Activated CD4-positive, alpha-beta T cell treated with anti-CD3 and anti-CD28 coated beads, Interleukin-2, Interleukin-6, amounts not matched to agents 100 ng/mL and 50 ng/mL, durations not matched to agents 16 hours and 8 hours (primary cell): ENCODE measurements around the gene KLHDC1.
"Not testable (repeated sequence)": the region's sequence is repeated elsewhere in the genome, so short reads cannot be mapped to it uniquely, and the experiment has no call there.

Experiments
- DNase-seq: peaks from one replicate; pipeline ENCODE4 v3.0.0-alpha.2; 2020

The KLHDC1 gene

DNA sequence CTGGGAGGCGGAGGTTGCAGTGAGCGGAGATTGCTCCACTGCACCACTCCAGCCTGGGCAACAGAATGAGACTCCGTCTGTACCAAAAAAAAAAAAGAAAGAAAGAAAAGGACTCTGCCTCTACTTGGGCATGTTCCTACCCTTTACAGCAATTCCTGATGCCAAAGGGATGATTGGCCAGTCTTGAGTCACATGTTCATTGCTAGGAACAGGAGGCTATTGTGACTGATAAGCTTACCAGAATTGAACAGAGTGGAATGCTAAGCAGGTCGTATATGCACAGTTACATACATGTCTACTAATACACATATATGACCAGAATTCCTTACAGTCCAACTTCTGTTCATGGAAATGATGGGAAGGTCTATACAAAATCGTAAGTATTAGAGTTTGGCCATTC is 34.3 kb downstream of the KLHDC1 start:
- DNase-seq: no peak

DNA sequence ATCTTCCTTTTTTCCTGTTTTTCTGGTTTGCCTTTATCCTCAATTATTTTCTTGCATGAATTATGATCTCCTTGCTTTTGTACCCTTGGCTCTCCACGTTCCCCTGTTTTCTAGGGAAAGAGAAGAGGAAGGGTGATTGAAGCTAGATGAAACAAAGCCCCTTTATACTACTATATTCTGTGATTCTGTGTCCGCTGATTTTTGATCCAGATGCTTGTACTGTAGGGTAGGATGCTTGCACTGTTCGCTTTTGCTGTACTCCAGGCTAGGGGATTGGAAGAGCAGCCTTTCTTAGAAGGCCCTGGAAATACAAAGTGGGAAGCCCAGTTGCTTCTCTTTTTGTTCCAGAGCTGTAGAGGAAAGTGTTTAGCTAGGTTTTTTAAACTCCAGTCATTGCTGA is 40.0 kb downstream of the KLHDC1 start:
- DNase-seq: no peak

DNA sequence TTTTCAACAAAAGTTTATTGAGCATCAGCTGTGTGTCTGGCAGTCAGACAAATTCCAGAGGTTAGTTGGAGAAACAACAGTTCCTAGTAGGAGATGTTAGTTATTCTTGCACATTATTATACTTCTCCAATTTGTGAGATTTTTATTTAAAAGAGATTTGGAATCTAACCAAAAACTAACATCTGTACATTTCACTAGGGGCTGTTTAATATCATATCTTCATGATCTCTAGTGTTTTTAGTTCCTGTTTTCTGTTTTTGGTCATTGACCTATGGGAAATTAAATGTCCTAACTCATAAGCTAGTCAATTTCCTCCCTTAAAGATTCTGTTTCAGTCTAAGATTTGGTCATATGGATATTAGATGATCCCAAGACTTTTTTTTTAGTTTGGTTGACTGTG is 40.9 kb downstream of the KLHDC1 start:
- DNase-seq: no peak

DNA sequence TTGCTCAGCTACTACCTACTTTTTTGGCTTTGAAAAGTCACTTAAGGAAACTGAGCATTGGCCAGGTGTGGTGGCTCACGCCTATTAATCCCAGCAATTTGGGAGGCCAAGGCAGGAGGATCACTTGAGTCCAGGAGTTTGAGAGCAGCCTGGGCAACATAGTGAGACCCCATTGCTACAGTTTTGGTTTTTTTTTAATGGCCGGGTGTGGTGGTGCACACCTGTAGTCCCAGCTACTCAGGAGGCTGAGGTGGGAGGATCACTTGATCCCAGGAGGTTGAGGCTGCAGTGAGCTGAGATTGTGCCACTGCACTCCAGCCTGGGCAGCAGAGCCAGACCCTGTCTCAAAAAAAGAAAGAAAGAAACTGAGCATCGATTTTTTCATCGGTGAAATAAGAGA is 42.7 kb downstream of the KLHDC1 start:
- not testable (repeated sequence) for DNase-seq

DNA sequence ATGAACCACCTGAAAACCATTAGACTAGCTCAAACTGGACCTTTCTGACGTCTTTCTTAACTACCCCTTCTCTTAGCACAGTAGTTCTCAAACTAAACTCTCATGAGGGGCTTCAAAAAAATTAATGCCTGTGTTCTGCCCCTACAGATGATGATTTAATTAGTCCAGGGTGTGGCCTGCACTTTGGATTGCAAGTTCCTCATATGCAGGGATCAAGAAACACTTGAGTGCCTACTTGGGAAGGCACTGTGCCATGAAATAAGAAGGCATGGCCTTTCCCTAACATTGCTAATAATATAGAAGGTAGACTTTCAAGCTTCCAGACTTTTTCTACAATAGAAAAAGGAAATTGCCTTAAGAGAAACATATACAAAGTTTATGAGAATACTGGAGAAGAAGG is 52.3 kb downstream of the KLHDC1 start:
- no peak for DNase-seq

DNA sequence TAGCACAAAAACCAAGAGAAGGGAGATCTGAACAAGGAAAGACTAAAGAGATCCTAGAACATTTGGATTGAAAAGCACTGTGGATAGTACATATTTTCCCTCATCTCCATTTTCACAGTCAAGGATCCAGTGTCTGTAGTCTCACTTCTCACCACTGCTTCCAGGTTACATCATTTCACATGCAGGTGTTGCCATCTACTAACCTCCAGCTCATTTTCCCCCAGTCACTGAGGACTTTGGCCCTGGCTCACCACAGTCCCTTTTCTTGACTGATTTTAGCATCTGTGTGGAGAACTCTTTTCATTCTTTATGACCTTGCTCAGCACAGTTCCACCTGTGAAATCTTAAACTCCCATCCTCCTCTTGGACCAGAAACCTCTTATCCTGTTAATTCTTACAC is 53.6 kb downstream of the KLHDC1 start:
- DNase-seq: not testable (repeated sequence)

DNA sequence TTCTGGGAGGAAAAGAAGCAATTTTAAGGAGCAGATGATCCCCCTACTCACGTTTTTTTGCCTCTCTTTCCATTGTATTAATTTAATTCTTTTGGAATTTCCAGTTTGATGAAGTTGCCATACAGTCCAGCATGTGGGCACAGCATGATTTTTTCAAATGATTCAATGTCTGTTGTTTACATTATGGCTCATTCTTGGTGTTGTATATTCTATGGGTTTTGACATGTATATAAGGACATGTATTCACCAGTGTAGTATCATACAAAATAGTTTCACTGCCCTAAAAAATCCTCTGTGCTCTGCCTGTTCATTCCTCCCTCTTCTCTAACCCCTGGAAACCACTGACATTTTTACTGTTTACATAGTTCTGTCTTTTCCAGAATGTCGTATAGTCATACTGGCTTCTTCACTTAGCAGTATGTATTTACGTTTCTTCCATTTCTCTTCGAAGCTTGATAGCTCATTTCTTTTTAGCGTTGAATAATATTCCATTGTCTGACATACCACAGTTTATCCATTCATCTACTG is 61.7 kb downstream of the KLHDC1 start:
- DNase-seq: no peak

DNA sequence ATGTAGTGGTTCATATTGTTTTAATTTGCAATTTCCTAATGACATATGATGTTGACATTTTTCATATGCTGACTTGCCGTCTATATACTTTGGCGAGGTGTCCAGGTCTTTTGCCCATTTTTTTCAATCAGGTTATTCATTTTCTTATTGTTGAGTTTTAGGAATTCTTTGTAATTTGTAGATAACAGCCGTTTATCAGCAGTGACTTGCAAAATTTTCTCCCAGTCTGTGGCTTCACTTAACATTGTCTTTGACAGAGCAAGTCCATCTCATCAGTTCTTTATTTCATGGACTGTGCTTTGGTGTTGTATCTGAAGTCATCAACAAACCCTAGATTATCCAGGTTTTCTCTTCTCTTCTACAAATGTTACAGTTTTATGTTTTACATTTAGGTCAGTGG is 62.5 kb downstream of the KLHDC1 start:
- no peak for DNase-seq

DNA sequence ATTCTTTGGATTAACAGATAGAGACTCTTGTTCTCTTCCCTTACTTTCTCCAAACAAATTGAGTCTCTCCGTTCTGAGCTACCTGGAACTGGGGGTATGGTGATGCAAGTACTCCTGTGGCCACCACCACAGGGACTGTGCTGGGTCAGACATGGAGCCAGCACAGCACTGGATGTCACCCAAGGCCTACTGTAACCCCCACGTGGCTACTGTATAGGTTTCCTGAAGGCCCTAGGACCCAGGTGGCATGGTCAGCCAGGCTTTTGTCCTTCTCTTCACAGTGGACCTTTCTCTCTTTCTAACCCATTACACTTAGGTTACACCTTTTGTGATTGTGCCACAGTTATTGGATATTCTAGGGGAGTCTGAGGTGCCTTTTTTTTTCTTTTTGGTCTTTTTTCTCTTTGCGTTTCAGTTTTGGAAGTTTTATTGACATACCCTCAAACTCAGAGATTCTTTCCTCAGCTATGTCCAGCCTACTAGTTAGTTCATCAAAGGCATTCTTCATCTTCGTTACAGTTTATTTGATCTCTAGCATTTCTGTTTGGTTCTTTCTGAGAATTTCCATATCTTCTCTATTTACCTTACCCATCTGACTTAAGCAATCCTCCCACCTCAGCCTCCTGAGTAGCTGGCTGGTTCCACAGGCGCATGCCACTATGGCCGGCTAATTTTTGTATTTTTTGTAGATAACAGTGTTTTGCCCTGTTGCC is 69.1 kb downstream of the KLHDC1 start:
- no peak for DNase-seq

DNA sequence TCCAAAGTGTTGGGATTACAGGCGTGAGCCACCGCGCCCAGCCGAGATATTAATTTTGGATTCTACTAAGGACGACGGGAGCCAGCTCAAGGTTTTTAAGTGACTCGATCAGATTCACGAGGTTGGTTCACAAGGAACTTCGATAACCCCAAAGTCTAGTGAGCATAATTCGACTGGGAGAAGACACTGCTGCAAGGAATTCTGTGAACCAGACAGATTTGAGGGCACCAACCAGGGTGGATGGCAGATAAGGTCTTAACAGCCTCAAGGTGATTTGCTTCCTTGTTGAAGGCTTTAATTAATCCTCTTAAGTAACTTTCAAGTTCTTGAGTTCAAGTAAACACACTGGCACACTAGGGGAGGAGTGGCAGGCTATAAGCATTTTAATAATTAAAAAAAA is 73.9 kb downstream of the KLHDC1 start:
- no peak for DNase-seq

DNA sequence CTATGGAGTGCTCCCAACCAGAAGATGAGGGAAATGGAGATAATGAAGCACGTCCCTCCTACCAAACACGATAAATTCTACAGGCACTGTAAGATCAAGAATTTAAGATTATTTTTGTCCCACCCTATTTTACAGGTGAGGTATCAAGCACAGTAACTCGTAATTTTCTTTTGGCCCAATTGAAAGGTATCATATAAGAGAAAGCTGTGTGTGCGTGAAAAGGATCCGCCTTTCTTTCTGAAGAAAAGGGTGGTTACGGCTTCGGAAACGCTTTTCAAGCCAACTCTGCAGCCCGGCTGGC is 74.3 kb downstream of the KLHDC1 start:
- no peak for DNase-seq

DNA sequence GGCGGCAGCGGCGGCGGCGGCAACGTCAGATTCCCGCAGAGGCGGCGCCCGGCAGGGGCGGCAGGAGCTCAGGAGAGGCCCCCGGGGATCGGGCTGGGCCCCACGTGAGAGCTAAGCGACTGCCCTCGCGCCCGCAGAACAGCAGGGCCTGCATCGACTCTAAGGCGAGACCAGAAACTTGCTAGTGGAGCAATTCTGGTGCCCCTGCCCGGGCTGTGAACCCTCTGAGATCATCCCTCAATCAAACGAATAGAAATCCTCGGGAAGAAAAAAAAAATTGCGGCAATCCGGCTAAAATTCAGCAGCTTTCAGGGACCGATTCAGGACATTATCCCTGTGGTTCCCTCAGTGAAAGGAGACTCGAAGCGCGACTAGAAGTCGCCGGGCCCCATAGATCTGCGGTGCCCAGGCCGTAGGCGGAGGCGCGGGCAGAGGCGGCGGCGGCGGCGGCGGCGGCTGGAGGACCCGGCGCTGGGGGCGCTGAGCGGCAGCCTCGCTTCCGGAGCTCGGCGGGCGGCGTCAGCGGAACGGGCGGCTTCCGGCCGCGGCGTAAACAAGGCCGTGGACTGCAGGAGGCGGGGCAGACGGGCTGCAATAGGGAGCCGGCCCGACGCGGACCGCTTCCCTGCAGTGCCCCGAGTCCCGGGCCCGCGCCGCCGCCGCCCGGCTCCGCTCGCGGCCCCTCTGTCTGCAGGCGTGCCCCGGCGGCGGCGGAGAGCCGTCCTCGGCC is 74.8 kb downstream of the KLHDC1 start, which contains the start of gene KLHDC2:
TSS of gene KLHDC2 (plus strand) at position 583 of the 730 bp plus-strand sequence. CDS start 316 bp downstream, outside the sequence.
- peak; percentile 93 for DNase-seq

DNA sequence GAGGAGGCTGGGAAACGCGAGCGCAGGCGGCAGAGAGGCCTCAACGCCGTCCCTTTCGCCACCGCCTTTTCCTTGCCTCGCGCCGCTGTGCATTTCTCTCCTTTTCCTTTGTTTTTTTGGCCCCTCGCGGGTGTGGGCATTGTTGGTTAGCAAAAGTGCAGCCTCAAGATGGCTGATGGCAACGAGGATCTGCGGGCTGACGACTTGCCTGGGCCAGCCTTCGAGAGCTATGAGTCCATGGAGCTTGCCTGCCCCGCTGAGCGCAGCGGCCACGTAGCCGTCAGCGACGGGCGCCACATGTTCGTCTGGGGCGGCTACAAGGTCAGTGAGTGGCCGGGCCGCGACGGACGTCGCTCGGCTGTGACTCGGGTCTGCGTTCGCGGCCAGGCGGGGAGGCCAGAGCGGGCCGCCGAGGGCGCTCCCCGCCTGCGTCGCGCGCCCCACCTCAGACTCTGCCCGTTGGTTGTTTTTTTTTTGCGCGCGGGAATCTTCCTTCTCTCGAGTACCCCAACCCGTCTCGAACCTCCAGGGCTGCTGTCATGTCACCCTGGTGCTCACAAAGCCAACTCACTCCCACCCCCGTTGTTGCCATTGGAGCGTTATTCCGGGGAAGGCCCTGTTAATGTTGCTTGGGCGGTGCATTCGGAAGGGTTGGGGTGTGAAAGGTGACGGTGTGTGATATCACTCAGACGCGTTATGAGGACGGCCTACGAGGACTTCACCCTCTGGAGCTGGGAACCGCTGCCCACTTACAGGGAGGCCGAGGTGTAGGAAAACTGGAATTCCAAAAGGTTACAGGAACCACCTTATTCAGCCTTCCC is 75.6 kb downstream of the KLHDC1 start:
- DNase-seq: peak; percentile 80

DNA sequence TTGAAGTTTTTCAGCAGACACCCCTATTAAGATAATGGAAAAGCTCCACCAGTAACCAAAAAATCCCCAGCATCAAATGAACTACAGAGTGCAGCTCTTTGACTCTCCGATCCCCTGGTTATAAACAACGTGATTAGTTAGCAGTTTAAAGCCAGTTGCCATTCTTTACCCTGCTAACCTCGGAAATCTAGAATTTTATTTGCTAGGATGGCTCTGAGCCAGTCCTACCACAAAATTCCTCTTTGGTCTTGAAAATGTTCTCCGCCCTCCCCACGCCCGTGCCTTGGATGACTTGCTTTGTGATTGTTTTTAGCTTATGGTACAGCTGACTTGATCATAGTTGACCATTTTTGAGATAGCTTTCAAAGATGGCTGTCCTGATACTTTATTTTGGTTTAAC is 76.3 kb downstream of the KLHDC1 start:
- no peak for DNase-seq

DNA sequence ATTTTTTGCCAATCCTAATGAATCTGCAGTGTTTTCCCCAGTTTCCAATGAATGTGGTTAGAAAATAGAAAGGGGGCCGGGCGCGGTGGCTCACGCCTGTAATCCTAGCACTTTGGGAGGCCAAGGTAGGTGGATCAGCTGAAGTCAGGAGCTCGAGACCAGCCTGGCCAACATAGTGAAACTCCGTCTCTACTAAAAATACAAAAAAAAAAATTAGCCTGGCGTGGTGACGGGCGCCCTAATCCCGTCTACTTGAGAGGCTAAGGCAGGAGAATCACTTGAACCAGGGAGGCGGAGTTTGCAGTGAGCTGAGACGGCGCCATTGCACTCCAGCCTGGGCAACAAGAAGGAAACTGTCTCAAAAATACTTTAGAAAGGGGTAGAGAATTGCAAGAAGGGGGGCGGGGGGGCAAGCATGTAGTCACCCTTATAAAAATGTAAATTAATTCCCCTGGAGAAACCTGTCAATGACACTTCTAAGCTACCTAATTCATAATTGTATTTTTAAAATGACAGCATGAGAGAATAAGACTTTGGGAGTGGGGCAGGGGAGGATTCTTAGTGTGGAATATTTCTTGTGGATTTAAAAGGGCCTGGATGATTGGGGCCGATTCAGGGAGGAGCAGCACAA is 76.8 kb downstream of the KLHDC1 start:
- DNase-seq: no peak

DNA sequence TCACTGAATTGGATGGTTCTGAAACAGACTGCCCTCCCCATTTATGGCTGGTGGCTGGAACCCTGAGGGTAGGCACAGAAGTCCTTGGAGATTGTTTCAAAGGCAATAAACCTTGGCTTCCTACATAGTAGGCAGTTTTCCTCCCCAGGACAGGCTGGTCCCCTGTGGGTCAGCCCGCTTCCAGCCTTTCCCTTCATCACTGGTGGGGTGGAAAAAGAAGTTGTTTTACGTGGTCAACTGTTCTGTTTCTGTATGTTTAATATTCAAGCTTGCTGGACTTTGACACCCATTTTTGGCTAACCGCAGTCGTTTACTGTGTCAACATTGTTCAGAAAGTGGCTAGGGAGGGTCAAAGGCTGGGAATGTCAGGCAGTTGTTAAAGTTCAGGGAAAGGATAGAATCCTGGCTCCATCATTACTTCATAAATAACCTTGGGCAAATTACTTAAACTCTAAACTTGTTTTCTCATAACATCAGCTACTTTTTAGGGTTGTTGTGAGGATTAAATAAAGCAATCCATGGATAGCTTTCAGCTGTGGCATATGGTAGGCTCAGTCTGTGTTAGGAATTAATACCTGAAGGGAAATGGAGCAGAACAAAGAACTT is 77.4 kb downstream of the KLHDC1 start:
- no peak for DNase-seq

DNA sequence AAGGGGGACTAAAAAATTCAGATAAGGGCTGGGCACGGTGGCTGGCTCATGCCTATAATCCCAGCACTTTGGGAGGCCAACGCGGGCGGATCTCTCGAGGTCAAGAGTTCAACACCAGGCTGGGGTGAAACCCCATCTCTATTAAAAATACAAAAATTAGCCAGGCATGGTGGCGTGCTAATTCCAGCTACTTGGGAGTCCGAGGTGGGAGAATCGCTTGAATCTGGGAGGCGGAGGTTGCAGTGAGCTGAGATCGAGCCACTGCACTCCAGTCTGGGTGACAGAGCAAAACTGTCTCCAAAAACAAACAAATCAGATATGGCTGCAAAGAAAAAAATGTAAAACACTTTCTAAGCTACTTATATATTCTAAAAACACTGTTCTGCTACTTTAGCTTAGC is 78.8 kb downstream of the KLHDC1 start:
- not testable (repeated sequence) for DNase-seq

DNA sequence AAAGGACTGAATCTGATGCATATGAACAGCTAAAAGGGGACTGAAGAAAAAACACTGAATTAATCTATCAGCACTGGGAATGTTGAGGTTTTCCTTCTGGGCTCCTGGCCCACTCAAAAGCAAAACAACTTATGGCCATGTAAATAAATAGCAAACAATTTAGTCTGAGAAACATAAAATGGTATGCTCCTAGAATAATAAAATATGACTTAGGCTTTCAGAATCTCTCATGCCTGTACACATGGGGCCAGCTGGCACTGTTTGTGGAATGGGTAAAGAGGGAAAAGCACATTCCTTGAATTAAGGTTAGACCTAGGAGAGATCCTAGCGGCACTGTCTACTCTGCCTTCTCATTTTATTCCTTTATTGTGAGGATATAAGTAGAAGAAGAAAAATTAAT is 81.2 kb downstream of the KLHDC1 start:
- DNase-seq: no peak

DNA sequence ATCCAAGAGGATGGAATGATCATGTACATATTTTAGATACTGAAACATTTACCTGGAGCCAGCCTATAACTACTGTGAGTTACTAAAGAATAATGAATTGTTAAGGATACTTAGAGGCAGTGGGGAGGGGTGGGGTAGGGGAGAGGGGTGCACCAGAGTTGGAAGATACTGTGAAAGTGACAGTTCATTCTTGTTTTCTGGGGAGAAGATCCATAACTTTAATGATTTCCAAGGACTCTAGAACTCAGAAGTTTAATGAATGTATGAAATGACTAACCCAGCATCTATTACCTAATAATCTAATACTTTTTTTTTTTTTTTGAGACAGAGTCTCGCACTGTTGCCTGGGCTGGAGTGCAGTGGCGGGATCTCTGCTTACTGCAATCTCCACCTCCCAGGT is 85.5 kb downstream of the KLHDC1 start:
- no peak for DNase-seq

DNA sequence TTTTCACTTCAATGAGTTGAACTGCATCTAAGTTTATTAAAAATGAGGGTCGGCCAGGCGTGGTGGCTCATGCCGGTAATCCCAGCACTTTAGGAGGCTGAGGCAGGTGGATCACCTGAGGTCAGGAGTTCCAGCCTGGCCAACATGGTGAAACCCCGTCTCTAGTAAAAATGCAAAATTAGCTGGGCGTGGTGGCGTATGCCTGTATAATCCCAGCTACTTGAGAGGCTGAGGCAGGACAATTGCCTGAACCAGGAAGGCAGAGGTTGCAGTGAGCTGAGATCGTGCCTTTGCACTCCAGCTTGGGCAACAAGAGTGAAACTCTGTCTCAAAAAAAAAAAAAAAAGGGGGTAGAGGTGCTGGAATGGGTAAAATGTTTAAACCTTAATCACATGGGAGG is 88.1 kb downstream of the KLHDC1 start:
- DNase-seq: not testable (repeated sequence)

DNA sequence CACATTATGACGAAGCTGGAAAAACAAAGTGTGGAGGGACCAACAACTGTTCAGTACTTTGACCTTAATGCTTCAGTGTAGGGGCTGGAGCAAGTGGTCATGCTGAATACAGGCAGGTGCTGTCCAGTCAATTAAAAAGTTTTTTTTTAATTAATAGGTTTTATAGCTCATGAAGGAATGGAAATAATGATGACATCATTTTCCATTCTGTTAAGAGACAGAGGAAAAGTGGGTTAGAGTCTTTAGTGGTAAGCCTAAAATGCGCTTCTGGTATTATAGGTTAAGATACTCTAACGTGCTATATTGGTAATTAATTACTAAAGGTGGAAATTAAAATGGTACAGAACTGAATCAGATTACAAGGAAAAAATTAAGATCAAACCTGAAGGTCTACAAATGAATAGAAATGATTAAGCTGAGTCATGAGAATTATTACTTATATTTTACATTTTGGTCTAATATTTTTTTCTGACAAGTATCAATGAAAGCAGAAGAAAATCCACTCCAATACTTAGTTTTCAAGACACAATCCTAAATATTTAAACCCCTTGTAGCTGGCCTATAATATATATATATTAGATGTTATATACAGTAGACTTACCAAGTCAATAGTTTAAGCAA is 90.6 kb downstream of the KLHDC1 start:
- no peak for DNase-seq

DNA sequence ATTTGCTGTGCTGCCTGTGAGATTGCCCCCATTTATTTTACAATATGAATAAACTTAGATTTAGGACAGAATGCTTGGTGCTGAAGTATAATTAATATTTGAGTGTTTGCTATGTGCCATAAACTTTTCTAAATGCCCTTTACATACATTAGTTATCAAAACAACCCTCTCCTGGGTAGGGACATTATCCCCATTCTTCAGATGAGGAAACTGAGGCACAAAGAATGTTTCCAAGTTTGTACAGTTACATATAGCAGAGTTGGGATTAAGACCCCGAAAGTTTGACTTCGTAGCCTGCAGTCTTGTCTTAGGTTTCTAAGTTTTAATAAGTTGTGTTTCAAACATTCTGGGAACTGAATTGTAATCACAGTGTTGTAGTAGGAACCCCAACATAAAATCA is 93.4 kb downstream of the KLHDC1 start:
- DNase-seq: no peak
